GM23338 (cell line): Measurements from ENCODE around the gene ME3.

Experiments
- CREB1 ChIP-seq: fragments of 250-450 bp; sonication (Bioruptor Pico); IDR thresholded peaks from 2 replicates; pipeline ENCODE4 v1.5.0; 2020; ENCODE audit warnings: low read depth, mild to moderate bottlenecking, moderate library complexity
- EZH2 ChIP-seq: fragments of 200-600 bp; sonication (generic); IDR thresholded peaks from one replicate; pipeline ENCODE4 v1.8.0; 2017; ENCODE audit warnings: antibody characterized with exemption, mild to moderate bottlenecking, low read depth; ENCODE audit not compliant: unreplicated experiment
- EZH2phosphoT487 ChIP-seq: fragments of 200-600 bp; sonication (generic); IDR thresholded peaks from one replicate; pipeline ENCODE4 v1.8.1; 2018; ENCODE audit warnings: antibody characterized with exemption; ENCODE audit not compliant: unreplicated experiment
- JUNB ChIP-seq: IDR thresholded peaks from one replicate; pipeline ENCODE4 v1.6.1; 2016; ENCODE audit warnings: antibody characterized with exemption; ENCODE audit not compliant: unreplicated experiment
- POLR2AphosphoS5 ChIP-seq: IDR thresholded peaks from 2 replicates; pipeline ENCODE4 v1.6.1; 2016; ENCODE audit warnings: antibody characterized with exemption, low read depth
- TF ChIP-seq, protein P1 (sequence below), 2 experiments: fragments of 200-600 bp in 1 of 2; sonication (generic) in 1 of 2; conservative IDR thresholded peaks; 2 replicates each; pipeline versions ENCODE4 v1.5.1 to v1.6.1; 2016 to 2017; ENCODE audit warnings: antibody characterized with exemption in 2 of 2, low read depth in 2 of 2, mild to moderate bottlenecking in 2 of 2, moderate library complexity in 1 of 2
- TF ChIP-seq, protein P2 (sequence below): IDR thresholded peaks from one replicate; pipeline ENCODE4 v1.6.1; 2018; ENCODE audit warnings: antibody characterized with exemption; ENCODE audit not compliant: unreplicated experiment

DNA sequence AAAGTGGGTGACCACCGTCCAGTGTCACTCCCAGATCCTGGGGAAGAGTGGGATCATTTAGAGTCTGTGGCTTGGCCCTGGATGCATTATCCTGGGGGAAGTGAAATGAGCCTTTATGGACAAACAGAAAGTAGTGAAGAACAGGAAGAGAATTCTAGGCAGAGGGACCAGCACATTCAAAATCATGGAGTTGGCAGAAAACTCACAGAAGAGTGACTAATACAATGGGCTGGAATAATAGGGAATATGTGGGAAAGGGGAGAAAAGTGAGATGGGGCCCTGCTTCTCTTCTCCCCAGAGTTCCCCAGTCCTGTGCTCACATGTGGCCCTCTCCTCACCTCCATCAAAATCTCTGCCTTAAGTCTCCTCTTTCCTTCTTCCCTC, 213.4 kb downstream of the ME3 start:
- TF ChIP-seq, protein P1, sequence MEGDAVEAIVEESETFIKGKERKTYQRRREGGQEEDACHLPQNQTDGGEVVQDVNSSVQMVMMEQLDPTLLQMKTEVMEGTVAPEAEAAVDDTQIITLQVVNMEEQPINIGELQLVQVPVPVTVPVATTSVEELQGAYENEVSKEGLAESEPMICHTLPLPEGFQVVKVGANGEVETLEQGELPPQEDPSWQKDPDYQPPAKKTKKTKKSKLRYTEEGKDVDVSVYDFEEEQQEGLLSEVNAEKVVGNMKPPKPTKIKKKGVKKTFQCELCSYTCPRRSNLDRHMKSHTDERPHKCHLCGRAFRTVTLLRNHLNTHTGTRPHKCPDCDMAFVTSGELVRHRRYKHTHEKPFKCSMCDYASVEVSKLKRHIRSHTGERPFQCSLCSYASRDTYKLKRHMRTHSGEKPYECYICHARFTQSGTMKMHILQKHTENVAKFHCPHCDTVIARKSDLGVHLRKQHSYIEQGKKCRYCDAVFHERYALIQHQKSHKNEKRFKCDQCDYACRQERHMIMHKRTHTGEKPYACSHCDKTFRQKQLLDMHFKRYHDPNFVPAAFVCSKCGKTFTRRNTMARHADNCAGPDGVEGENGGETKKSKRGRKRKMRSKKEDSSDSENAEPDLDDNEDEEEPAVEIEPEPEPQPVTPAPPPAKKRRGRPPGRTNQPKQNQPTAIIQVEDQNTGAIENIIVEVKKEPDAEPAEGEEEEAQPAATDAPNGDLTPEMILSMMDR (conservative IDR thresholded peaks at IDR 0.05; ENCODE audit: low read depth in 2 of 2): no peak
- TF ChIP-seq EZH2 (no peak), EZH2phosphoT487 (no peak), JUNB (no peak), CREB1 (no peak), POLR2AphosphoS5 (no peak)
- TF ChIP-seq, protein P2, sequence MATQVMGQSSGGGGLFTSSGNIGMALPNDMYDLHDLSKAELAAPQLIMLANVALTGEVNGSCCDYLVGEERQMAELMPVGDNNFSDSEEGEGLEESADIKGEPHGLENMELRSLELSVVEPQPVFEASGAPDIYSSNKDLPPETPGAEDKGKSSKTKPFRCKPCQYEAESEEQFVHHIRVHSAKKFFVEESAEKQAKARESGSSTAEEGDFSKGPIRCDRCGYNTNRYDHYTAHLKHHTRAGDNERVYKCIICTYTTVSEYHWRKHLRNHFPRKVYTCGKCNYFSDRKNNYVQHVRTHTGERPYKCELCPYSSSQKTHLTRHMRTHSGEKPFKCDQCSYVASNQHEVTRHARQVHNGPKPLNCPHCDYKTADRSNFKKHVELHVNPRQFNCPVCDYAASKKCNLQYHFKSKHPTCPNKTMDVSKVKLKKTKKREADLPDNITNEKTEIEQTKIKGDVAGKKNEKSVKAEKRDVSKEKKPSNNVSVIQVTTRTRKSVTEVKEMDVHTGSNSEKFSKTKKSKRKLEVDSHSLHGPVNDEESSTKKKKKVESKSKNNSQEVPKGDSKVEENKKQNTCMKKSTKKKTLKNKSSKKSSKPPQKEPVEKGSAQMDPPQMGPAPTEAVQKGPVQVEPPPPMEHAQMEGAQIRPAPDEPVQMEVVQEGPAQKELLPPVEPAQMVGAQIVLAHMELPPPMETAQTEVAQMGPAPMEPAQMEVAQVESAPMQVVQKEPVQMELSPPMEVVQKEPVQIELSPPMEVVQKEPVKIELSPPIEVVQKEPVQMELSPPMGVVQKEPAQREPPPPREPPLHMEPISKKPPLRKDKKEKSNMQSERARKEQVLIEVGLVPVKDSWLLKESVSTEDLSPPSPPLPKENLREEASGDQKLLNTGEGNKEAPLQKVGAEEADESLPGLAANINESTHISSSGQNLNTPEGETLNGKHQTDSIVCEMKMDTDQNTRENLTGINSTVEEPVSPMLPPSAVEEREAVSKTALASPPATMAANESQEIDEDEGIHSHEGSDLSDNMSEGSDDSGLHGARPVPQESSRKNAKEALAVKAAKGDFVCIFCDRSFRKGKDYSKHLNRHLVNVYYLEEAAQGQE: no peak
